Tibial artery (tissue), 4 donors: Measurements from ENCODE around the gene STH.

Source experiments
- DNase-seq, 2 donors: peaks; one replicate each; pipeline ENCODE4 v3.0.0-alpha.2; 2019
- H3K27ac ChIP-seq, 2 donors: fragments of 200-600 bp; sonication (generic) in 1 of 2; 1 replicate in 1 of 2; 2 replicates in 1 of 2; pipeline ENCODE4 v1.5.1; 2018 to 2019; ENCODE audit warnings: mild to moderate bottlenecking in 1 of 2
- H3K27me3 ChIP-seq, 2 donors: fragments of 200-600 bp; sonication (generic) in 1 of 2; one replicate each; pipeline versions ENCODE4 v1.5.1 to v1.6.0; 2016 to 2019
- H3K36me3 ChIP-seq, 3 donors: fragments of 200-600 bp; sonication (generic) in 2 of 3; one replicate each; pipeline ENCODE4 v1.5.1; 2016 to 2019; ENCODE audit warnings: mild to moderate bottlenecking in 2 of 3
- H3K4me1 ChIP-seq, 4 donors: fragments of 200-600 bp; sonication (generic) in 2 of 4; 1 replicate in 3 of 4; 2 replicates in 1 of 4; pipeline ENCODE4 v1.5.1; 2016 to 2019
- H3K4me3 ChIP-seq, 2 donors: fragments of 200-600 bp; sonication (generic) in 1 of 2; 1 replicate in 1 of 2; 2 replicates in 1 of 2; pipeline ENCODE4 v1.5.1; 2018 to 2019; ENCODE audit warnings: mild to moderate bottlenecking in 2 of 2
- H3K9me3 ChIP-seq, 3 donors: fragments of 200-600 bp; sonication (generic) in 1 of 3; one replicate each; pipeline ENCODE4 v1.5.1; 2016 to 2019
- CTCF ChIP-seq, 2 experiments: fragments of 200-600 bp in 1 of 2; fragments of 450-650 bp in 1 of 2; IDR thresholded peaks; one replicate each; pipeline ENCODE4 v1.5.1; 2017 to 2019; ENCODE audit warnings: antibody characterized with exemption in 2 of 2, mild to moderate bottlenecking in 1 of 2, moderate library complexity in 1 of 2
- intact Hi-C: fragments of 100-400 bp; cut with DNase I; formaldehyde crosslinking; loops from one replicate; pipeline ENCODE4 v1.15.0; 2023; ENCODE audit warnings: low total_unique reads

Gene STH

GRCh38 chr17:46027048-46027975, 28.3 kb downstream of the STH start:
- no peaks in the 10 kb centered on the region for H3K27me3 ChIP-seq
- TF ChIP-seq CTCF (IDR thresholded peaks at IDR 0.05): no peak
- H3K4me3 ChIP-seq: no peak overlapping the region
- peaks cover 20 to 88% (median 28%) of the 10 kb centered on the region in 3 donors for H3K36me3 ChIP-seq
- H3K27ac ChIP-seq: no peak overlapping the region
- DNase-seq: no peak
- H3K4me1 ChIP-seq: no peaks in the 10 kb centered on the region
- H3K9me3 ChIP-seq: no peaks in the 10 kb centered on the region
- intact Hi-C loops: no loop called here

- DNase-seq: no peak
- Histone ChIP-seq H3K4me3 (no peak overlapping the region), H3K9me3 (no peaks in the 10 kb centered on the region), H3K27me3 (no peaks in the 10 kb centered on the region), H3K27ac (no peak overlapping the region), H3K4me1 (no peaks in the 10 kb centered on the region), H3K36me3 (peaks cover 26 to 90% (median 34%) of the 10 kb centered on the region in 3 donors)
- intact Hi-C loops: no loop called here
- TF ChIP-seq CTCF (IDR thresholded peaks at IDR 0.05): no peak
Measured at GRCh38 chr17:46027976-46028325, 28.9 kb downstream of the STH start.

- intact Hi-C loops: no loop called here
- no peak for TF ChIP-seq CTCF (IDR thresholded peaks at IDR 0.05)
- no peaks in the 10 kb centered on the region for H3K27me3 ChIP-seq
- no peaks in the 10 kb centered on the region for H3K9me3 ChIP-seq
- no peaks in the 10 kb centered on the region for H3K4me1 ChIP-seq
- no peak overlapping the region for H3K4me3 ChIP-seq
- peaks cover 30 to 90% (median 38%) of the 10 kb centered on the region in 3 donors for H3K36me3 ChIP-seq
- no peak for DNase-seq
- no peak overlapping the region for H3K27ac ChIP-seq
Measured at GRCh38 chr17:46028374-46028773, 29.3 kb downstream of the STH start.

- H3K27me3 ChIP-seq: no peaks in the 10 kb centered on the region
- intact Hi-C loops: no loop called here
- H3K4me1 ChIP-seq: no peaks in the 10 kb centered on the region
- TF ChIP-seq CTCF (IDR thresholded peaks at IDR 0.05): no peak
- H3K4me3 ChIP-seq: no peak overlapping the region
- no peak overlapping the region for H3K27ac ChIP-seq
- H3K9me3 ChIP-seq: no peaks in the 10 kb centered on the region
- peaks cover 37 to 90% (median 45%) of the 10 kb centered on the region in 3 donors for H3K36me3 ChIP-seq
- DNase-seq: no peak
Measured at GRCh38 chr17:46028981-46029565, 30.0 kb downstream of the STH start.

GRCh38 chr17:46029627-46030026, 30.6 kb downstream of the STH start:
- Histone ChIP-seq H3K27me3 (no peaks in the 10 kb centered on the region), H3K36me3 (peaks cover 43 to 92% (median 51%) of the 10 kb centered on the region in 3 donors), H3K4me3 (no peak overlapping the region), H3K4me1 (no peaks in the 10 kb centered on the region), H3K9me3 (no peaks in the 10 kb centered on the region), H3K27ac (no peak overlapping the region)
- TF ChIP-seq CTCF (IDR thresholded peaks at IDR 0.05): no peak
- intact Hi-C loops: no loop called here
- no peak for DNase-seq
